ENCODE measurements around the gene STAT2.
"Not testable (repeated sequence)": the region's sequence is repeated elsewhere in the genome, so short reads cannot be mapped to it uniquely, and the experiment has no call there.

STAT2 gene

DNA sequence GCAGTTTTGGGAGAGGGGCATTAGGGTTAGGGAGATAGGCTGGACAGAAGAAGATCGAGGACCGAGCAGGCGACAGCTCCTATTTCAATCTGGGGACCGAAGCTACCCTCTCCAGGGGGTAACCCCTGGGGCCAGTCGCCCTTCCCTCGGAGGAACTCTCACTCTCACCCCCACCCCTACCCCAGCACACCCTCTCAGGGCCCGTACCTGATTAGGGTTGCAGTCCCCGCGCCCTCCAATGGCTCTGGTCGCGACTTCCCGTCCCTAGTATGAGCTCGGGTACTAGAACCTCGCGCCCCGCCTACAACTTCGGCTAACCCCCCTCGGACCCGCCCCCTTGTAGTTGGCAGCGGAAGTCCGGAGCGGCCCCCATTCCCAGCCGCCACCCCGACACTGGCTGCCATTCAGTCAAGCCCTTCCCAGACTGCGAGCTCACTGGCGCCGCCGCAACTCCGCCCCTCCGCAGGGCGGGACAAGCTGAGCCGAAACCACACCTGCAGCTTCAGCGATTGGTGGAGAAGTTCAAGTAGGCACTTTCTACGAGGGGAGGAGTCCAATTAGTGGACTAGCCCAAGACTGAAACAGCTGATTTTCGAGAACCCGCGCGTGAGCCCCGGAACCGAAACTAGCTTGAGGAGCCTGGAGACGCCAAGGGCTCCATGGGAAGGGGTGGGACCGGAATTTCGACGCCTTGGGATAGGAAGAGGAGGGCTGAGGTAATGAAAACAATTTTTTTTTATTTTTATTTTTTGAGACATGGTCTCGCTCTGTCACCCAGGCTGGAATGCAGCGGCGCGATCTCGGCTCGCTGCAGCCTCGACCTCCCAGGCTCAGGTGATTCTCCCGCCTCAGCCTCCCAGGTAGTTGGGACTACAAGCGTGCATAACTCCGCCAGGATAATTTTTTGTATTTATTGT, at the start of gene STAT2:
Gene STAT2 (minus strand): TSS at position 257 of the 917 bp plus-strand sequence. CDS start 3,536 bp downstream, outside the sequence.
- Histone ChIP-seq H3K36me3 (ENCODE audit: insufficient read depth) (no peaks in the 10 kb centered on the region; the same call in 1 of the 2 replicates), H3K27ac (peak within 1 kb of the TSS; percentile 64), H3K4me3 (IDR thresholded peaks at IDR 0.05; ENCODE audit: insufficient read depth, low read depth, low read length) (peak within 1 kb of the TSS; percentile 71), H3K79me2 (ENCODE audit: insufficient read depth, low read depth) (peaks cover 18% of the 10 kb centered on the region), H3K27me3 (ENCODE audit: insufficient read depth, low read depth) (no peaks in the 10 kb centered on the region), H2AFZ (ENCODE audit: low read depth) (peak within 1 kb of the TSS; percentile 48), H3K4me2 (peak within 1 kb of the TSS; percentile 66), H3K9ac (peak within 1 kb of the TSS; percentile 17; the same call in 1 of the 2 replicates), H3K4me1 (ENCODE audit: low read depth, poor library complexity, severe bottlenecking) (peaks cover 36% of the 10 kb centered on the region), H4K20me1 (ENCODE audit: insufficient read depth) (no peaks in the 10 kb centered on the region)
- TF ChIP-seq, protein P1, sequence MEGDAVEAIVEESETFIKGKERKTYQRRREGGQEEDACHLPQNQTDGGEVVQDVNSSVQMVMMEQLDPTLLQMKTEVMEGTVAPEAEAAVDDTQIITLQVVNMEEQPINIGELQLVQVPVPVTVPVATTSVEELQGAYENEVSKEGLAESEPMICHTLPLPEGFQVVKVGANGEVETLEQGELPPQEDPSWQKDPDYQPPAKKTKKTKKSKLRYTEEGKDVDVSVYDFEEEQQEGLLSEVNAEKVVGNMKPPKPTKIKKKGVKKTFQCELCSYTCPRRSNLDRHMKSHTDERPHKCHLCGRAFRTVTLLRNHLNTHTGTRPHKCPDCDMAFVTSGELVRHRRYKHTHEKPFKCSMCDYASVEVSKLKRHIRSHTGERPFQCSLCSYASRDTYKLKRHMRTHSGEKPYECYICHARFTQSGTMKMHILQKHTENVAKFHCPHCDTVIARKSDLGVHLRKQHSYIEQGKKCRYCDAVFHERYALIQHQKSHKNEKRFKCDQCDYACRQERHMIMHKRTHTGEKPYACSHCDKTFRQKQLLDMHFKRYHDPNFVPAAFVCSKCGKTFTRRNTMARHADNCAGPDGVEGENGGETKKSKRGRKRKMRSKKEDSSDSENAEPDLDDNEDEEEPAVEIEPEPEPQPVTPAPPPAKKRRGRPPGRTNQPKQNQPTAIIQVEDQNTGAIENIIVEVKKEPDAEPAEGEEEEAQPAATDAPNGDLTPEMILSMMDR (conservative IDR thresholded peaks at IDR 0.05; ENCODE audit: low read depth, low read length), result no peak

DNA sequence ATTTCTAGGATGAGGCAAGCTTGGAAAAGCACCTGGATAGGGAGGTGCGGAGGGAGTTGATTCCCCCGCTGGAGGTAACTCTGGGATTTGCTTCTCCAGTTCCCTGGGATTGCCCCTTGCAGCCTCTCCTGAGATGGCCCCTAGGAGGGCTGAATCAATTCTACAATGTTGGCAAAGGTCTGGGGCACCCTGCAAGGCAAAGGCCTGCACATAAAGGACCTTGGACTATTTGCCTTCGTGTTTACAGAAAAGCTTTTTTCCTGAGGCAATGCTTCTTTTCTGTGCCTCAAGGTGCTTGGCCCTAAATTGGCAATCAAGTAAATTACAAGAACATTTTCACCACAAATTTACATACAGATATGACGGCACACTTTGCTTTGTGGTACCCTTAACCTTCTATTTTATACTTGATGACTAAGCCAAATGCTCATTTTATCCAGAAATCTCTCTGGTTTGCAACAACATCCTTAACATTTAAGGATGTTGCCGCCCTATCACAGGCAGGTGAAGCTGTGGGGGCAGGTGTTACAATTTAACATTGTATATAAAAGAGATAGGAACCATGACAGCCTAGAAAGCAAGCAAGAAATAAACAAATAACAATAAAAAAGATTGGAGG, 49.0 kb upstream of the STAT2 start:
- Histone ChIP-seq H3K36me3 (ENCODE audit: insufficient read depth) (no peaks in the 10 kb centered on the region), H3K4me2 (no peak overlapping the region), H3K79me2 (ENCODE audit: insufficient read depth, low read depth) (no peaks in the 10 kb centered on the region), H3K9ac (no peak overlapping the region), H3K27ac (no peak overlapping the region), H3K4me3 (IDR thresholded peaks at IDR 0.05; ENCODE audit: insufficient read depth, low read depth, low read length) (no peak overlapping the region), H3K27me3 (ENCODE audit: insufficient read depth, low read depth) (no peaks in the 10 kb centered on the region), H4K20me1 (ENCODE audit: insufficient read depth) (no peaks in the 10 kb centered on the region), H2AFZ (ENCODE audit: low read depth) (no peak overlapping the region), H3K4me1 (ENCODE audit: low read depth, poor library complexity, severe bottlenecking) (no peaks in the 10 kb centered on the region)
- TF ChIP-seq, protein P1 (conservative IDR thresholded peaks at IDR 0.05; ENCODE audit: low read depth, low read length), result no peak

DNA sequence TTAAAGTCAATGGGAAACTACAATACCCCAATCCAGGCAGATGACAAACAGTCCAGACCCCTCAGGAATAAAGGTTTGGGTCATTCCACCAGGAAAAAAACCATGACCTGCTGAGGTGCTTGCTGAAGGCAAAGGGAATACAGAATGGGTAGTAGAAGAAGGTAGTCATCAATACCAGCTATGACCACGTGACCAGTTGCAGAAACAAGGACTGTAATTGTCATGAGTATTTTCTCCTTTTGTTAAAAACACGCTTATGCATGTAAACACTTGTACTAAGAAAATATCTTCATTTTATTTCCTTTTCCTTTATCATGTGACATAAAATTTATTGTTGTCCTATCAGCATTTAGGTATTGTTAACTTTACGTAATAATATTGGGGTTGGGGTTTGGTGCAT, 44.3 kb upstream of the STAT2 start:
- not testable (repeated sequence) for H3K79me2 ChIP-seq (ENCODE audit: insufficient read depth, low read depth); H3K4me2 ChIP-seq; H3K36me3 ChIP-seq (ENCODE audit: insufficient read depth); H4K20me1 ChIP-seq (ENCODE audit: insufficient read depth); H3K27ac ChIP-seq; H3K9ac ChIP-seq; H2AFZ ChIP-seq (ENCODE audit: low read depth); H3K27me3 ChIP-seq (ENCODE audit: insufficient read depth, low read depth); H3K4me1 ChIP-seq (ENCODE audit: low read depth, poor library complexity, severe bottlenecking); H3K4me3 ChIP-seq (IDR thresholded peaks at IDR 0.05; ENCODE audit: insufficient read depth, low read depth, low read length)

DNA sequence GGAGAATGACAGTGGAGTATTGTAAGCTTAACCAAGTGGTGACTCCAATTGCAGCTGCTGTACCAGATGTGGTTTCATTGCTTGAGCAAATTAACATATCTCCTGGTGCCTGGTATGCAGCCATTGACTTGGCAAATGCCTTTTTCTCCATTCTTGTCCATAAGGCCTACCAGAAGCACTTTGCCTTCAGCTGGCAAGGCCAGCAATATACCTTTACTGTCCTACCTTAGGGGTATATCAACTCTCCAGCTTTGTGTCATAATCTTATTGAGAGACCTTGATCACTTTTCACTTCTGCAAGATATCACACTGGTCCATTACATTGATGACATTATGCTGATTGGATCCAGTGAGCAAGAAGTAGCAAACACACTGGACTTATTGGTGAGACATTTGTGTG, 41.7 kb upstream of the STAT2 start:
- not testable (repeated sequence) for H3K36me3 ChIP-seq (ENCODE audit: insufficient read depth); H3K9ac ChIP-seq; H3K4me3 ChIP-seq (IDR thresholded peaks at IDR 0.05; ENCODE audit: insufficient read depth, low read depth, low read length); H3K27ac ChIP-seq; H3K4me1 ChIP-seq (ENCODE audit: low read depth, poor library complexity, severe bottlenecking); H4K20me1 ChIP-seq (ENCODE audit: insufficient read depth); H3K4me2 ChIP-seq; H2AFZ ChIP-seq (ENCODE audit: low read depth); H3K27me3 ChIP-seq (ENCODE audit: insufficient read depth, low read depth); H3K79me2 ChIP-seq (ENCODE audit: insufficient read depth, low read depth)

DNA sequence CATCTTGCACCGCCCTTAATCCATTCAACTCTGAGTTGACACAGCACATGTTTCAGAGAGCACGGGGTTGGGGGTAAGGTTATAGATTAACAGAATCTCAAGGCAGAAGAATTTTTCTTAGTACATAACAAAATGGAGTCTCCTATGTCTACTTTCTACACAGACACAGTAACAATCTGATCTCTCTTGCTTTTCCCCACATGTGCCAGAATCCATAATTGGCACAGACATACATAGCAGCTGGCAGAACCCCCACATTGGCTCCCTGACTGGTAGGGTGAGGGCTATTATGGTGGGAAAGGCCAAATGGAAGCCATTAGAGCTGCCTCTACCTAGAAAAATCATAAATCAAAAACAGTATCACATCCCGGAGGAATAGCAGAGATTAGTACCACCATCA, 41.2 kb upstream of the STAT2 start:
- H2AFZ ChIP-seq (ENCODE audit: low read depth); H3K36me3 ChIP-seq (ENCODE audit: insufficient read depth); H3K4me2 ChIP-seq; H3K4me3 ChIP-seq (IDR thresholded peaks at IDR 0.05; ENCODE audit: insufficient read depth, low read depth, low read length); H3K27ac ChIP-seq; H3K4me1 ChIP-seq (ENCODE audit: low read depth, poor library complexity, severe bottlenecking); H3K27me3 ChIP-seq (ENCODE audit: insufficient read depth, low read depth); H3K79me2 ChIP-seq (ENCODE audit: insufficient read depth, low read depth); H3K9ac ChIP-seq; H4K20me1 ChIP-seq (ENCODE audit: insufficient read depth): not testable (repeated sequence)

DNA sequence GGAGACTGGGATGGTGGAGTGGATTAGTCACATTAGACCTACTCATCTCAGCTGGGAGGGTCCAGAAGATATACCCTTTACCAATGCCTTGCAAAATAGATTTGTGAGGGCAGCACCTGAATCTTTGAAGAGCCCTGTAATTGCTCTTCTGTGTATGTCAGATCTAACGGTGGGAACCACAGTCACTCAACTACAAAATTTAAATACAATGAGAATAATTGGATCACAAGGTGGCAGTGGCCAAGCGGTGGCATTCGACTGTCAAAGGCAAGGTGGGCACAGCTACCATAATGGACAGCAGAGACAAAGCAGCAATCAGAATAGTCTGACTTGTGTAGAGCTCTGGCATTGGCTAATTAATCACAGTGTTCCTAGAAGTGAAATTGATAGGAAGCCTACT, 39.6 kb upstream of the STAT2 start:
- H3K4me1 ChIP-seq (ENCODE audit: low read depth, poor library complexity, severe bottlenecking); H4K20me1 ChIP-seq (ENCODE audit: insufficient read depth); H3K79me2 ChIP-seq (ENCODE audit: insufficient read depth, low read depth); H3K9ac ChIP-seq; H3K4me3 ChIP-seq (IDR thresholded peaks at IDR 0.05; ENCODE audit: insufficient read depth, low read depth, low read length); H3K36me3 ChIP-seq (ENCODE audit: insufficient read depth); H3K27ac ChIP-seq; H3K27me3 ChIP-seq (ENCODE audit: insufficient read depth, low read depth); H3K4me2 ChIP-seq; H2AFZ ChIP-seq (ENCODE audit: low read depth): not testable (repeated sequence)
